H9 (cell line): ENCODE measurements around the gene SPNS3. TPM values are rescaled to one million over a fixed set of nuclear protein-coding genes. Genes with fewer than 3 reads are reported as not detected.

ENCODE experiments used
- DNase-seq: peaks from one replicate; pipeline ENCODE4 v3.0.0-alpha.2; 2017
- H2AFZ ChIP-seq: one replicate; pipeline ENCODE4 v1.6.1; 2013; ENCODE audit warnings: mild to moderate bottlenecking, low read length, control low read depth, moderate library complexity
- H2AK5ac ChIP-seq: 2 replicates; pipeline ENCODE4 v1.6.1; 2013; ENCODE audit warnings: low read length, control low read depth, mixed read lengths; ENCODE audit not compliant: insufficient read length
- H2BK120ac ChIP-seq: one replicate; pipeline ENCODE4 v1.6.1; 2013; ENCODE audit warnings: low read depth, mild to moderate bottlenecking, low read length, control low read depth, inconsistent platforms; ENCODE audit not compliant: poor library complexity, severe bottlenecking
- H2BK12ac ChIP-seq: 2 replicates; pipeline ENCODE4 v1.6.1; 2013; ENCODE audit warnings: low read length, control low read depth, mixed read lengths, low read depth; ENCODE audit not compliant: insufficient read length
- H2BK15ac ChIP-seq: 2 replicates; pipeline ENCODE4 v1.6.1; 2013; ENCODE audit warnings: low read depth, low read length, control low read depth
- H2BK20ac ChIP-seq: one replicate; pipeline ENCODE4 v1.6.1; 2013; ENCODE audit warnings: low read depth, mild to moderate bottlenecking, low read length, control low read depth, inconsistent platforms; ENCODE audit not compliant: poor library complexity, severe bottlenecking
- H2BK5ac ChIP-seq: 2 replicates; pipeline ENCODE4 v1.6.1; 2013; ENCODE audit warnings: low read length, control low read depth, mixed read lengths; ENCODE audit not compliant: insufficient read length
- H3K14ac ChIP-seq: 2 replicates; pipeline ENCODE4 v1.6.1; 2013; ENCODE audit warnings: low read length, control low read depth; ENCODE audit not compliant: insufficient read depth
- H3K18ac ChIP-seq: 2 replicates; pipeline ENCODE4 v1.6.1; 2013; ENCODE audit warnings: low read depth, mild to moderate bottlenecking, mixed read lengths, low read length, control low read depth; ENCODE audit not compliant: insufficient read length
- H3K23ac ChIP-seq: 2 replicates; pipeline ENCODE4 v1.6.1; 2013; ENCODE audit warnings: low read length, control low read depth, mixed read lengths, low read depth; ENCODE audit not compliant: insufficient read length
- H3K23me2 ChIP-seq: 2 replicates; pipeline ENCODE4 v1.6.1; 2013; ENCODE audit warnings: low read depth, mild to moderate bottlenecking, mixed read lengths, low read length, control low read depth; ENCODE audit not compliant: insufficient read length, poor library complexity, severe bottlenecking
- H3K27ac ChIP-seq: 2 replicates; pipeline ENCODE4 v1.5.1; 2013; ENCODE audit warnings: low read length, control low read depth, mixed read lengths, low read depth; ENCODE audit not compliant: insufficient read length
- H3K27me3 ChIP-seq: 2 replicates; pipeline ENCODE4 v1.6.1; 2013; ENCODE audit warnings: low read length, control low read depth, inconsistent platforms; ENCODE audit not compliant: insufficient read depth
- H3K4ac ChIP-seq: 2 replicates; pipeline ENCODE4 v1.6.1; 2013; ENCODE audit warnings: low read depth, mild to moderate bottlenecking, control low read depth, inconsistent platforms, low read length, moderate library complexity
- H3K4me1 ChIP-seq: 2 replicates; pipeline ENCODE4 v1.6.1; 2013; ENCODE audit warnings: low read length, control low read depth, inconsistent platforms; ENCODE audit not compliant: insufficient read depth
- H3K4me2 ChIP-seq: 2 replicates; pipeline ENCODE4 v1.6.1; 2013; ENCODE audit warnings: low read length, control low read depth, mixed read lengths; ENCODE audit not compliant: insufficient read length, insufficient read depth
- H3K56ac ChIP-seq: 2 replicates; pipeline ENCODE4 v1.6.1; 2013; ENCODE audit warnings: low read depth, mild to moderate bottlenecking, mixed read lengths, low read length, control low read depth; ENCODE audit not compliant: insufficient read length
- H3K79me1 ChIP-seq: 2 replicates; pipeline ENCODE4 v1.6.1; 2013; ENCODE audit warnings: low read depth, mild to moderate bottlenecking, moderate library complexity, low read length, control low read depth, inconsistent platforms; ENCODE audit not compliant: insufficient read depth, poor library complexity, severe bottlenecking
- H3K79me2 ChIP-seq: 2 replicates; pipeline ENCODE4 v1.6.1; 2013; ENCODE audit warnings: low read length, control low read depth, inconsistent platforms; ENCODE audit not compliant: insufficient read depth
- H3K9ac ChIP-seq: 2 replicates; pipeline ENCODE4 v1.6.1; 2013; ENCODE audit warnings: low read length, control low read depth, mixed read lengths; ENCODE audit not compliant: insufficient read length; ENCODE audit errors: extremely low read depth
- H3K9me3 ChIP-seq: one replicate; pipeline ENCODE4 v1.6.1; 2013; ENCODE audit warnings: low read depth, low read length, inconsistent platforms; ENCODE audit not compliant: control insufficient read depth
- H3T11ph ChIP-seq: one replicate; pipeline ENCODE4 v1.6.1; 2013; ENCODE audit warnings: mild to moderate bottlenecking, low read length, control low read depth, inconsistent platforms
- H4K20me1 ChIP-seq: one replicate; pipeline ENCODE4 v1.6.1; 2013; ENCODE audit not compliant: control insufficient read depth, insufficient read length, insufficient read depth
- H4K5ac ChIP-seq: 2 replicates; pipeline ENCODE4 v1.6.1; 2013; ENCODE audit warnings: low read depth, mild to moderate bottlenecking, mixed read lengths, low read length, control low read depth; ENCODE audit not compliant: insufficient read length
- H4K8ac ChIP-seq: replicated peaks from 2 replicates; pipeline ENCODE4 v1.6.1; 2013; ENCODE audit warnings: low read length, control low read depth, mixed read lengths, low read depth; ENCODE audit not compliant: insufficient read length
- H4K91ac ChIP-seq: 2 replicates; pipeline ENCODE4 v1.6.1; 2013; ENCODE audit warnings: low read depth, mild to moderate bottlenecking, moderate library complexity, mixed read lengths, low read length, control low read depth; ENCODE audit not compliant: insufficient read length
- H3K27ac Mint-ChIP-seq, 3 experiments: 2 replicates in 2 of 3; 3 replicates in 1 of 3; pipeline ENCODE4 v1.8.0; 2020 to 2021; ENCODE audit warnings: mixed read lengths in 3 of 3, mild to moderate bottlenecking in 1 of 3, moderate library complexity in 1 of 3
- H3K27me3 Mint-ChIP-seq: 2 replicates; pipeline ENCODE4 v1.8.0; 2021; ENCODE audit warnings: low read depth, mild to moderate bottlenecking, moderate library complexity, mixed read lengths
- H3K36me3 Mint-ChIP-seq, 3 experiments: 2 replicates in 2 of 3; 3 replicates in 1 of 3; pipeline ENCODE4 v1.8.0; 2020 to 2021; ENCODE audit warnings: low read depth in 3 of 3, mixed read lengths in 3 of 3; ENCODE audit not compliant: insufficient read depth in 1 of 3
- H3K4me1 Mint-ChIP-seq, 2 experiments: 2 replicates each; pipeline ENCODE4 v1.8.0; 2020; ENCODE audit warnings: mixed read lengths in 2 of 2
- H3K4me3 Mint-ChIP-seq, 2 experiments: 2 replicates in 1 of 2; 3 replicates in 1 of 2; pipeline ENCODE4 v1.8.0; 2020 to 2021; ENCODE audit warnings: mild to moderate bottlenecking in 2 of 2, mixed read lengths in 2 of 2, moderate library complexity in 1 of 2
- H3K9me3 Mint-ChIP-seq, 2 experiments: 2 replicates in 1 of 2; 3 replicates in 1 of 2; pipeline ENCODE4 v1.8.0; 2020; ENCODE audit warnings: mild to moderate bottlenecking in 2 of 2, mixed read lengths in 2 of 2, moderate library complexity in 1 of 2
- WGBS: extraction: QIAGEN DNeasy Blood & Tissue Kit; methylation state at CpG from one replicate; pipeline ENCODE4 v1.1.7; 2013; ENCODE audit warnings: missing lambda C conversion rate, low lambda C conversion rate, mixed read lengths; ENCODE audit not compliant: insufficient read length; ENCODE audit errors: extremely low coverage; 5-methylcytosine and 5-hydroxymethylcytosine counted together
- total RNA-seq: library from RNA; stranded (reverse); gene quantifications from 2 replicates; pipeline ENCODE4 v1.2.1, GENCODE V29; 2021
- TF ChIP-seq, protein P1 (sequence below): fragments of 200-600 bp; sonication (generic); conservative IDR thresholded peaks from 3 replicates; pipeline ENCODE4 v1.8.0; 2021; ENCODE audit warnings: antibody characterized with exemption, mild to moderate bottlenecking

The SPNS3 gene
- total RNA-seq, 1 experiment from 2014 or later, result not detected

DNA sequence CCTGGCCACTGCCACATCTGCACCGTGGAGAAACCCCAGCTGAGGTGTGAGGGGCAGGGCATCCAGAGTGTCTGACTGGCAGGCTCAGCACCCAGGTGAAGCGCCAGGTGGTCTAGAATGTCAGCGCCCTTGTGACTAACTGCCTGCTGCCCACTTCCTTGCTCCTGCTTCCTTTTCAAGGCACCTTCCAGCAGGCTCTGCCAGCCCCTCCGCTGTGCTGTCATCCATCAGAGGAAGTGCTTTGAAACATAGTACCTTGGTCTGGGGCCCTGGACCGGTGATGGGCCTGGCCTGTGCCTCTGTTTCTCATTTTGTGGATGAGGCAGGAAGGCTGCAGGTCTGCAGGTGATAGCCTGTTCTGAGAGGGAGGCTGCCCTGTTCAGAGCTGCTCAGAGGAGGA is 70.4 kb downstream of the SPNS3 start:
- no peak overlapping the region for H3K9ac ChIP-seq
- no peak overlapping the region for H3K27ac Mint-ChIP-seq
- TF ChIP-seq, protein P1, sequence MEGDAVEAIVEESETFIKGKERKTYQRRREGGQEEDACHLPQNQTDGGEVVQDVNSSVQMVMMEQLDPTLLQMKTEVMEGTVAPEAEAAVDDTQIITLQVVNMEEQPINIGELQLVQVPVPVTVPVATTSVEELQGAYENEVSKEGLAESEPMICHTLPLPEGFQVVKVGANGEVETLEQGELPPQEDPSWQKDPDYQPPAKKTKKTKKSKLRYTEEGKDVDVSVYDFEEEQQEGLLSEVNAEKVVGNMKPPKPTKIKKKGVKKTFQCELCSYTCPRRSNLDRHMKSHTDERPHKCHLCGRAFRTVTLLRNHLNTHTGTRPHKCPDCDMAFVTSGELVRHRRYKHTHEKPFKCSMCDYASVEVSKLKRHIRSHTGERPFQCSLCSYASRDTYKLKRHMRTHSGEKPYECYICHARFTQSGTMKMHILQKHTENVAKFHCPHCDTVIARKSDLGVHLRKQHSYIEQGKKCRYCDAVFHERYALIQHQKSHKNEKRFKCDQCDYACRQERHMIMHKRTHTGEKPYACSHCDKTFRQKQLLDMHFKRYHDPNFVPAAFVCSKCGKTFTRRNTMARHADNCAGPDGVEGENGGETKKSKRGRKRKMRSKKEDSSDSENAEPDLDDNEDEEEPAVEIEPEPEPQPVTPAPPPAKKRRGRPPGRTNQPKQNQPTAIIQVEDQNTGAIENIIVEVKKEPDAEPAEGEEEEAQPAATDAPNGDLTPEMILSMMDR, result no peak
- peaks cover 10% of the 10 kb centered on the region for H3K23me2 ChIP-seq
- no peak overlapping the region for H3K4ac ChIP-seq
- H3K18ac ChIP-seq, result no peak overlapping the region
- H3K27me3 ChIP-seq, result peaks cover 15% of the 10 kb centered on the region
- H2AFZ ChIP-seq, result no peak overlapping the region
- no peak overlapping the region for H2BK5ac ChIP-seq
- DNase-seq, result no peak
- no peaks in the 10 kb centered on the region for H3K4me1 ChIP-seq
- no peak overlapping the region for H4K5ac ChIP-seq
- H4K8ac ChIP-seq, result no peak overlapping the region
- no peak overlapping the region for H3K23ac ChIP-seq
- peaks cover 21 to 29% of the 10 kb centered on the region in 2 experiments for H3K4me1 Mint-ChIP-seq
- no peaks in the 10 kb centered on the region; a peak in 1 of 5 replicates for H3K9me3 Mint-ChIP-seq
- peaks cover 52% of the 10 kb centered on the region for H3K27me3 Mint-ChIP-seq
- no CpG with 5 or more reads among the region's 5 CpGs for whole genome bisulfite sequencing
- H2AK5ac ChIP-seq, result no peak overlapping the region
- H3K79me1 ChIP-seq, result no peaks in the 10 kb centered on the region
- no peak overlapping the region for H3K4me3 Mint-ChIP-seq
- H2BK12ac ChIP-seq, result no peak overlapping the region
- H3K79me2 ChIP-seq, result no peaks in the 10 kb centered on the region
- H3K14ac ChIP-seq, result no peak overlapping the region
- H3K56ac ChIP-seq, result no peak overlapping the region
- H4K20me1 ChIP-seq, result no peaks in the 10 kb centered on the region
- H2BK120ac ChIP-seq, result no peak overlapping the region
- no peak overlapping the region for H3K4me2 ChIP-seq
- H3K9me3 ChIP-seq, result no peaks in the 10 kb centered on the region
- no peak overlapping the region for H3T11ph ChIP-seq
- no peaks in the 10 kb centered on the region for H3K36me3 Mint-ChIP-seq
- no peak overlapping the region for H2BK15ac ChIP-seq
- no peak overlapping the region for H3K27ac ChIP-seq
- H2BK20ac ChIP-seq, result no peak overlapping the region
- no peak overlapping the region for H4K91ac ChIP-seq
